Tibial nerve (tissue), 4 donors: ENCODE data around the gene SFT2D2. TPM values are rescaled to one million over a fixed set of nuclear protein-coding genes. Genes with fewer than 3 reads are reported as not detected.

Experiments
- DNase-seq, 2 donors: peaks; one replicate each; pipeline ENCODE4 v3.0.0-alpha.2; 2019; ENCODE audit warnings: low spot score in 2 of 2
- H3K27ac ChIP-seq, 4 donors: fragments of 200-600 bp; sonication (generic) in 3 of 4; one replicate each; pipeline ENCODE4 v1.5.1; 2017 to 2019; ENCODE audit warnings: mild to moderate bottlenecking in 1 of 4
- H3K27me3 ChIP-seq, 2 donors: fragments of 200-600 bp; sonication (generic) in 1 of 2; one replicate each; pipeline versions ENCODE4 v1.5.1 to v1.6.0; 2017 to 2019
- H3K36me3 ChIP-seq, 3 donors: fragments of 200-600 bp; sonication (generic); one replicate each; pipeline ENCODE4 v1.5.1; 2018 to 2019
- H3K4me1 ChIP-seq, 4 donors: fragments of 200-600 bp; sonication (generic) in 3 of 4; one replicate each; pipeline ENCODE4 v1.5.1; 2017 to 2019
- H3K4me3 ChIP-seq, 4 donors: fragments of 200-600 bp; sonication (generic) in 3 of 4; one replicate each; pipeline ENCODE4 v1.5.1; 2017 to 2019; ENCODE audit warnings: mild to moderate bottlenecking in 1 of 4, moderate library complexity in 1 of 4
- H3K9me3 ChIP-seq, 4 donors: fragments of 200-600 bp; sonication (generic) in 3 of 4; one replicate each; pipeline ENCODE4 v1.5.1; 2017 to 2019
- CTCF ChIP-seq, 5 experiments: fragments of 200-600 bp in 3 of 5; fragments of 450-650 bp in 2 of 5; sonication (generic) in 3 of 5; IDR thresholded peaks; one replicate each; pipeline ENCODE4 v1.5.1; 2016 to 2019; ENCODE audit warnings: antibody characterized with exemption in 5 of 5, mild to moderate bottlenecking in 3 of 5, moderate library complexity in 2 of 5
- EP300 ChIP-seq, 2 donors: sonication (generic); formaldehyde crosslinking; IDR thresholded peaks; one replicate each; pipeline ENCODE4 v1.6.1; 2017; ENCODE audit warnings: antibody characterized with exemption in 2 of 2, mild to moderate bottlenecking in 1 of 2
- POLR2A ChIP-seq, 2 donors: fragments of 450-650 bp; IDR thresholded peaks; one replicate each; pipeline ENCODE4 v1.6.1; 2017; ENCODE audit warnings: antibody characterized with exemption in 2 of 2, mild to moderate bottlenecking in 2 of 2, moderate library complexity in 2 of 2
- WGBS, 2 donors: methylation state at CpG; one replicate each; pipeline ENCODE4 v1.1.5; 2018; 5-methylcytosine and 5-hydroxymethylcytosine counted together
- total RNA-seq, 4 donors: library from RNA; depleted of rRNA; stranded (reverse); fragments of >200 nt; gene quantifications; one replicate each; pipeline ENCODE4 v1.1.0, GENCODE V29; 2016

Gene SFT2D2
- total RNA-seq, 4 donors from 2014 or later, result 34.5 to 43.8 (median 42.2) TPM

- Histone ChIP-seq H3K4me1 (no peaks in the 10 kb centered on the region), H3K9me3 (peaks cover 0 to 7% (median 0%) of the 10 kb centered on the region in 4 donors), H3K36me3 (peaks cover 0 to 20% (median 0%) of the 10 kb centered on the region in 3 donors), H3K27me3 (no peaks in the 10 kb centered on the region), H3K4me3 (no peak overlapping the region), H3K27ac (no peak overlapping the region)
- no peak for DNase-seq
- TF ChIP-seq POLR2A (IDR thresholded peaks at IDR 0.05) (no peak), EP300 (IDR thresholded peaks at IDR 0.05) (no peak)
- WGBS, 2 donors, result 86 to 94% methylated on average over 1 of the region's 1 CpG
These were observed 45.8 kb downstream of the SFT2D2 start for GRCh38 chr1:168271636-168272035.

GRCh38 chr1:168273575-168273974 lies 47.8 kb downstream of the SFT2D2 start:
- Histone ChIP-seq H3K27ac (no peak overlapping the region), H3K27me3 (no peaks in the 10 kb centered on the region), H3K4me3 (no peak overlapping the region), H3K4me1 (no peaks in the 10 kb centered on the region), H3K36me3 (peaks cover 0 to 20% (median 0%) of the 10 kb centered on the region in 3 donors), H3K9me3 (peaks cover 0 to 13% (median 0%) of the 10 kb centered on the region in 4 donors)
- no peak for TF ChIP-seq EP300 (IDR thresholded peaks at IDR 0.05)
- DNase-seq, result no peak
- WGBS, 2 donors, result 68 to 74% methylated on average over 1 of the region's 1 CpG

- WGBS, 2 donors, result 88 to 92% methylated on average over 1 of the region's 1 CpG
These were observed 53.4 kb downstream of the SFT2D2 start for GRCh38 chr1:168279253-168279652.

GRCh38 chr1:168280296-168280927 lies 54.6 kb downstream of the SFT2D2 start, which contains the start of gene TBX19:
Gene TBX19 (plus strand): TSS chr1:168280877. CDS start chr1:168281091, 214 bp downstream.
- no peak for DNase-seq
- TF ChIP-seq CTCF (IDR thresholded peaks at IDR 0.05) (no peak), EP300 (IDR thresholded peaks at IDR 0.05) (no peak), POLR2A (IDR thresholded peaks at IDR 0.05) (no peak)
- Histone ChIP-seq H3K27me3 (no peaks in the 10 kb centered on the region), H3K36me3 (no peaks in the 10 kb centered on the region), H3K27ac (no peak within 1 kb of the TSS), H3K4me1 (no peaks in the 10 kb centered on the region), H3K9me3 (peaks cover 0 to 10% (median 0%) of the 10 kb centered on the region in 4 donors), H3K4me3 (no peak within 1 kb of the TSS)
- WGBS, 2 donors, result 82 to 88% methylated on average over 7 of the region's 7 CpGs

More at GRCh38 chr1:168279253-168279652, 53.4 kb downstream of the SFT2D2 start:
- Histone ChIP-seq H3K27ac (no peak overlapping the region), H3K4me1 (no peaks in the 10 kb centered on the region), H3K27me3 (no peaks in the 10 kb centered on the region), H3K4me3 (no peak overlapping the region), H3K9me3 (peaks cover 0 to 13% (median 0%) of the 10 kb centered on the region in 4 donors), H3K36me3 (no peaks in the 10 kb centered on the region)
- no peak for DNase-seq
- TF ChIP-seq CTCF (IDR thresholded peaks at IDR 0.05) (no peak), EP300 (IDR thresholded peaks at IDR 0.05) (no peak), POLR2A (IDR thresholded peaks at IDR 0.05) (no peak)

GRCh38 chr1:168281603-168282325 lies 56.0 kb downstream of the SFT2D2 start:
- peaks cover 0 to 5% (median 0%) of the 10 kb centered on the region in 4 donors for H3K9me3 ChIP-seq
- H3K4me3 ChIP-seq, result no peak overlapping the region
- 89 to 90% methylated on average over 11 of the region's 11 CpGs for WGBS, 2 donors
- no peaks in the 10 kb centered on the region for H3K36me3 ChIP-seq
- TF ChIP-seq EP300 (IDR thresholded peaks at IDR 0.05), result no peak
- H3K27me3 ChIP-seq, result no peaks in the 10 kb centered on the region
- no peak overlapping the region for H3K27ac ChIP-seq
- no peak for DNase-seq
- H3K4me1 ChIP-seq, result no peaks in the 10 kb centered on the region

GRCh38 chr1:168285521-168285790 lies 59.7 kb downstream of the SFT2D2 start:
- no peaks in the 10 kb centered on the region for H3K27me3 ChIP-seq
- no peak overlapping the region for H3K27ac ChIP-seq
- no peaks in the 10 kb centered on the region for H3K9me3 ChIP-seq
- no peaks in the 10 kb centered on the region for H3K36me3 ChIP-seq
- no peak overlapping the region for H3K4me3 ChIP-seq
- TF ChIP-seq POLR2A (IDR thresholded peaks at IDR 0.05) (no peak), EP300 (IDR thresholded peaks at IDR 0.05) (no peak), CTCF (IDR thresholded peaks at IDR 0.05) (no peak)
- H3K4me1 ChIP-seq, result no peaks in the 10 kb centered on the region
- no peak for DNase-seq
